HepG2 (cell line): Measurements from ENCODE around the gene CCDC77. TPM values are rescaled to one million over a fixed set of nuclear protein-coding genes. Genes with fewer than 3 reads are reported as not detected.

Experiments
- HNRNPL ChIP-seq: fragments of 200-400 bp; formaldehyde crosslinking; IDR thresholded peaks from 2 replicates; pipeline ENCODE4 v1.6.1; 2017; ENCODE audit warnings: mild to moderate bottlenecking, low read depth, low read length
- HOXD1 ChIP-seq: sonication (generic); formaldehyde crosslinking; IDR thresholded peaks from 2 replicates; pipeline ENCODE4 v1.5.0; 2020; ENCODE audit warnings: missing genetic modification reagents
- MIER2 ChIP-seq: IDR thresholded peaks from 2 replicates; pipeline ENCODE4 v1.6.1; 2016; ENCODE audit warnings: missing biosample characterization, missing genetic modification reagents
- MTF1 ChIP-seq: sonication (generic); formaldehyde crosslinking; IDR thresholded peaks from 2 replicates; pipeline ENCODE4 v1.5.0; 2020; ENCODE audit warnings: missing genetic modification reagents
- PPARG ChIP-seq: conservative IDR thresholded peaks from 2 replicates; pipeline ENCODE4 v1.6.1; 2016; ENCODE audit warnings: missing biosample characterization, missing genetic modification reagents
- UBTF ChIP-seq: sonication (generic); formaldehyde crosslinking; IDR thresholded peaks from 2 replicates; pipeline ENCODE4 v1.4.0; 2020; ENCODE audit warnings: mild to moderate bottlenecking, missing genetic modification reagents
- ZBTB49 ChIP-seq: sonication (generic); formaldehyde crosslinking; IDR thresholded peaks from 2 replicates; pipeline ENCODE4 v1.4.0; 2020; ENCODE audit warnings: missing genetic modification reagents, borderline replicate concordance
- ZC3H13 ChIP-seq: sonication (generic); formaldehyde crosslinking; IDR thresholded peaks from 2 replicates; pipeline ENCODE4 v1.8.1; 2023; ENCODE audit warnings: mild to moderate bottlenecking, missing genetic modification reagents, moderate library complexity
- ZKSCAN5 ChIP-seq: sonication (generic); formaldehyde crosslinking; IDR thresholded peaks from 2 replicates; pipeline ENCODE4 v1.5.1; 2020; ENCODE audit warnings: mild to moderate bottlenecking, missing genetic modification reagents
- ZNF335 ChIP-seq: sonication (generic); formaldehyde crosslinking; IDR thresholded peaks from 2 replicates; pipeline ENCODE4 v1.4.0; 2020; ENCODE audit warnings: missing genetic modification reagents
- ZNF34 ChIP-seq: sonication (generic); formaldehyde crosslinking; IDR thresholded peaks from 2 replicates; pipeline ENCODE4 v1.4.0; 2020; ENCODE audit warnings: mild to moderate bottlenecking, missing genetic modification reagents, borderline replicate concordance
- ZNF460 ChIP-seq: sonication (generic); formaldehyde crosslinking; IDR thresholded peaks from 2 replicates; pipeline ENCODE4 v1.5.1; 2020; ENCODE audit warnings: missing genetic modification reagents, mild to moderate bottlenecking, borderline replicate concordance
- ZNF567 ChIP-seq: sonication (generic); formaldehyde crosslinking; IDR thresholded peaks from 2 replicates; pipeline ENCODE4 v1.8.1; 2023; ENCODE audit warnings: mild to moderate bottlenecking, missing genetic modification reagents, borderline replicate concordance
- ZNF816 ChIP-seq: sonication (generic); formaldehyde crosslinking; IDR thresholded peaks from 2 replicates; pipeline ENCODE4 v1.8.0; 2022; ENCODE audit warnings: missing genetic modification reagents, mild to moderate bottlenecking, borderline replicate concordance
- ZNF883 ChIP-seq: sonication (generic); formaldehyde crosslinking; IDR thresholded peaks from 2 replicates; pipeline ENCODE4 v1.5.1; 2020; ENCODE audit warnings: mild to moderate bottlenecking, missing genetic modification reagents; ENCODE audit errors: not compliant biosample characterization
- ZSCAN25 ChIP-seq: sonication (generic); formaldehyde crosslinking; IDR thresholded peaks from 2 replicates; pipeline ENCODE4 v1.8.0; 2022; ENCODE audit warnings: mild to moderate bottlenecking, missing genetic modification reagents
- polyA plus RNA-seq, 8 experiments: library from polyadenylated mRNA; depleted of rRNA in 3 of 8; stranded (reverse) in 7 of 8; unstranded in 1 of 8; fragments of >200 nt; fragmentation: Illumina TruSeq in 4 of 8; extraction: Trizol in 4 of 8; gene quantifications; 2 replicates each; pipeline versions ENCODE4 v1.2.1 to v1.2.3, GENCODE V29; 2011 to 2016; ENCODE audit warnings: low read depth in 4 of 8, missing spikeins in 1 of 8, mixed read lengths in 1 of 8; ENCODE audit not compliant: insufficient read depth in 1 of 8
- total RNA-seq, 5 experiments: library from RNA; depleted of rRNA; stranded (reverse); fragments of >200 nt; fragmentation: Illumina TruSeq; extraction: Trizol; gene quantifications; 2 replicates each; pipeline ENCODE4 v1.2.3, GENCODE V29; 2016; ENCODE audit warnings: low read depth in 1 of 5
- TF ChIP-seq, protein P1 (sequence below): sonication (generic); formaldehyde crosslinking; IDR thresholded peaks from 2 replicates; pipeline ENCODE4 v1.9.0; 2021; ENCODE audit warnings: missing genetic modification reagents, borderline replicate concordance
- TF ChIP-seq, protein P2 (sequence below): sonication (generic); formaldehyde crosslinking; conservative IDR thresholded peaks from 2 replicates; pipeline ENCODE4 v1.4.0; 2020; ENCODE audit warnings: mild to moderate bottlenecking, missing genetic modification reagents, moderate library complexity

Gene CCDC77
- total and polyA plus RNA-seq, 2 of the 13 experiments (the other 11 are each of a cell fraction or from before 2014, with no cell fraction given) = 6.4 to 16.4 TPM

DNA sequence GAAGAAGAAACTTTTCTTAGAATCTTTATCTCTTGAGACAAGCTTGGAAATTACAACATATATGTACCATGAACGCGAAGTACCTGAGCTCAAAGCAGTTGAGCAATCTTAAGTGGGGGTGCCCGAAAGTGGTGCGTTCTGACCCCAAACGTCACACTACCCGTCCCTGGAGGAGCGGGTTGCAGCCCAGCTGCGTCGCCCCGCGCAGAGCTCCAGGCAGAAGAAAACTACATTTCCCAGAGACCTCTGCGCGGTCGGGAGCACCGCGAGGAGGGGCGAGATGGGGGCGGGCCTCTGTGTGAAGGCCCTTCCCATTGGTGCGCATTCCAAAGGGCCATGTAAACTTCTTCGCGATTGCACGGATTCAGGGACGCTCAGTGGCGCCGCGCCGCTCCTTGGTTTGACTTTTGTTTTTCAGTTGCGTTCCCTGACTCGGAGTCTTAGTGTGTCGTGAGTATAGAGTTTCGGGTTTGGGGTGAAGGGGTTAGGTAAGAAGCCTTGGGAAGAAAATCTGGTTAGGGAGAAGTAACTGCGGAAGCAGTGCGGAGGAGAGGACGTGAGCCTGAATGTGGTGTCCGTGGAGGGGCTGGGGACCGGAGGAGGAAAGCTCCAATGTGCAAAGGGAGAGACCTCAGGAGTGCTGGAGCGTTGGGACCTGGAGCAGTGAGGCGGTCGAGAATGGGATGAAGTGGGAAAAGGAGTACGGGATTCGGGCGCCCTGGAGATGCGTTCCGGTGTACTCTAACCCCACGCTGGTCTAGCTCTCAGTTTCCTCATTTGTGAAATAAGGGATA, at the start of gene CCDC77 (continued):
- TF ChIP-seq, protein P1, sequence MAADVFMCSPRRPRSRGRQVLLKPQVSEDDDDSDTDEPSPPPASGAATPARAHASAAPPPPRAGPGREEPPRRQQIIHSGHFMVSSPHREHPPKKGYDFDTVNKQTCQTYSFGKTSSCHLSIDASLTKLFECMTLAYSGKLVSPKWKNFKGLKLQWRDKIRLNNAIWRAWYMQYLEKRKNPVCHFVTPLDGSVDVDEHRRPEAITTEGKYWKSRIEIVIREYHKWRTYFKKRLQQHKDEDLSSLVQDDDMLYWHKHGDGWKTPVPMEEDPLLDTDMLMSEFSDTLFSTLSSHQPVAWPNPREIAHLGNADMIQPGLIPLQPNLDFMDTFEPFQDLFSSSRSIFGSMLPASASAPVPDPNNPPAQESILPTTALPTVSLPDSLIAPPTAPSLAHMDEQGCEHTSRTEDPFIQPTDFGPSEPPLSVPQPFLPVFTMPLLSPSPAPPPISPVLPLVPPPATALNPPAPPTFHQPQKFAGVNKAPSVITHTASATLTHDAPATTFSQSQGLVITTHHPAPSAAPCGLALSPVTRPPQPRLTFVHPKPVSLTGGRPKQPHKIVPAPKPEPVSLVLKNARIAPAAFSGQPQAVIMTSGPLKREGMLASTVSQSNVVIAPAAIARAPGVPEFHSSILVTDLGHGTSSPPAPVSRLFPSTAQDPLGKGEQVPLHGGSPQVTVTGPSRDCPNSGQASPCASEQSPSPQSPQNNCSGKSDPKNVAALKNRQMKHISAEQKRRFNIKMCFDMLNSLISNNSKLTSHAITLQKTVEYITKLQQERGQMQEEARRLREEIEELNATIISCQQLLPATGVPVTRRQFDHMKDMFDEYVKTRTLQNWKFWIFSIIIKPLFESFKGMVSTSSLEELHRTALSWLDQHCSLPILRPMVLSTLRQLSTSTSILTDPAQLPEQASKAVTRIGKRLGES (CRISPR knock-in tag) = no peak
- TF ChIP-seq PPARG (CRISPR knock-in tag) = no peak
- peak; percentile 35; the same call in 1 of the 2 replicates for TF ChIP-seq UBTF
- no peak; the same call in 1 of the 2 replicates for TF ChIP-seq ZC3H13 (CRISPR knock-in tag)
- 0 out of 2 replicates have a peak, but pooled peaks have one; percentile 13 for TF ChIP-seq MIER2 (CRISPR knock-in tag)
- peak; percentile 68 for TF ChIP-seq ZNF883 (CRISPR knock-in tag)
- TF ChIP-seq, protein P2, sequence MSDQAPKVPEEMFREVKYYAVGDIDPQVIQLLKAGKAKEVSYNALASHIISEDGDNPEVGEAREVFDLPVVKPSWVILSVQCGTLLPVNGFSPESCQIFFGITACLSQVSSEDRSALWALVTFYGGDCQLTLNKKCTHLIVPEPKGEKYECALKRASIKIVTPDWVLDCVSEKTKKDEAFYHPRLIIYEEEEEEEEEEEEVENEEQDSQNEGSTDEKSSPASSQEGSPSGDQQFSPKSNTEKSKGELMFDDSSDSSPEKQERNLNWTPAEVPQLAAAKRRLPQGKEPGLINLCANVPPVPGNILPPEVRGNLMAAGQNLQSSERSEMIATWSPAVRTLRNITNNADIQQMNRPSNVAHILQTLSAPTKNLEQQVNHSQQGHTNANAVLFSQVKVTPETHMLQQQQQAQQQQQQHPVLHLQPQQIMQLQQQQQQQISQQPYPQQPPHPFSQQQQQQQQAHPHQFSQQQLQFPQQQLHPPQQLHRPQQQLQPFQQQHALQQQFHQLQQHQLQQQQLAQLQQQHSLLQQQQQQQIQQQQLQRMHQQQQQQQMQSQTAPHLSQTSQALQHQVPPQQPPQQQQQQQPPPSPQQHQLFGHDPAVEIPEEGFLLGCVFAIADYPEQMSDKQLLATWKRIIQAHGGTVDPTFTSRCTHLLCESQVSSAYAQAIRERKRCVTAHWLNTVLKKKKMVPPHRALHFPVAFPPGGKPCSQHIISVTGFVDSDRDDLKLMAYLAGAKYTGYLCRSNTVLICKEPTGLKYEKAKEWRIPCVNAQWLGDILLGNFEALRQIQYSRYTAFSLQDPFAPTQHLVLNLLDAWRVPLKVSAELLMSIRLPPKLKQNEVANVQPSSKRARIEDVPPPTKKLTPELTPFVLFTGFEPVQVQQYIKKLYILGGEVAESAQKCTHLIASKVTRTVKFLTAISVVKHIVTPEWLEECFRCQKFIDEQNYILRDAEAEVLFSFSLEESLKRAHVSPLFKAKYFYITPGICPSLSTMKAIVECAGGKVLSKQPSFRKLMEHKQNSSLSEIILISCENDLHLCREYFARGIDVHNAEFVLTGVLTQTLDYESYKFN = 0 out of 2 replicates have a peak, but pooled peaks have one; percentile 13
- TF ChIP-seq ZBTB49 (CRISPR knock-in tag) = no peak
- no peak for TF ChIP-seq HNRNPL
- no peak for TF ChIP-seq ZNF34 (CRISPR knock-in tag)
- TF ChIP-seq ZKSCAN5 (CRISPR knock-in tag) = no peak
- no peak for TF ChIP-seq ZNF816 (CRISPR knock-in tag)
- no peak for TF ChIP-seq HOXD1
- no peak for TF ChIP-seq MTF1
- TF ChIP-seq ZSCAN25 (CRISPR knock-in tag) = no peak
- no peak for TF ChIP-seq ZNF335 (CRISPR knock-in tag)
- TF ChIP-seq ZNF460 = no peak
- no peak for TF ChIP-seq ZNF567 (CRISPR knock-in tag)
